HepG2 (cell line): ENCODE measurements around the gene BAG3. TPM values are rescaled to one million over a fixed set of nuclear protein-coding genes. Genes with fewer than 3 reads are reported as not detected.

Source experiments
- CHD2 ChIP-seq: IDR thresholded peaks from 2 replicates; pipeline ENCODE4 v1.6.1; 2011; ENCODE audit warnings: low read depth, low read length, improper control_type of control experiment
- HOXA3 ChIP-seq: sonication (generic); formaldehyde crosslinking; IDR thresholded peaks from 2 replicates; pipeline ENCODE4 v1.5.0; 2020; ENCODE audit warnings: missing genetic modification reagents
- ISX ChIP-seq: sonication (generic); formaldehyde crosslinking; conservative IDR thresholded peaks from 2 replicates; pipeline ENCODE4 v1.5.0; 2020; ENCODE audit warnings: missing genetic modification reagents
- MED1 ChIP-seq: sonication (generic); formaldehyde crosslinking; IDR thresholded peaks from 2 replicates; pipeline ENCODE4 v1.4.0; 2020; ENCODE audit warnings: missing genetic modification reagents
- NAIF1 ChIP-seq: sonication (generic); formaldehyde crosslinking; IDR thresholded peaks from 2 replicates; pipeline ENCODE4 v1.5.0; 2020; ENCODE audit warnings: mild to moderate bottlenecking, missing genetic modification reagents, borderline replicate concordance
- RFX1 ChIP-seq: fragments of 450-650 bp; IDR thresholded peaks from 2 replicates; pipeline ENCODE4 v1.6.1; 2017
- SOX6 ChIP-seq, 2 experiments: fragments of 450-650 bp in 1 of 2; sonication (generic) in 1 of 2; formaldehyde crosslinking in 1 of 2; IDR thresholded peaks; 2 replicates each; pipeline versions ENCODE4 v1.4.0 to v1.6.1; 2017 to 2020; ENCODE audit warnings: antibody characterized with exemption in 1 of 2, mild to moderate bottlenecking in 1 of 2, missing genetic modification reagents in 1 of 2
- TEAD3 ChIP-seq: optimal IDR thresholded peaks from 2 replicates; pipeline ENCODE3; 2016; ENCODE audit warnings: borderline replicate concordance
- ZNF292 ChIP-seq: sonication (generic); formaldehyde crosslinking; IDR thresholded peaks from 2 replicates; pipeline ENCODE4 v1.8.1; 2022; ENCODE audit warnings: mild to moderate bottlenecking, low read depth, missing genetic modification reagents, borderline replicate concordance
- ZNF703 ChIP-seq: sonication (generic); formaldehyde crosslinking; IDR thresholded peaks from 2 replicates; pipeline ENCODE4 v1.5.1; 2020; ENCODE audit warnings: missing genetic modification reagents, mild to moderate bottlenecking, moderate library complexity, borderline replicate concordance
- ZNF766 ChIP-seq: sonication (generic); formaldehyde crosslinking; IDR thresholded peaks from 2 replicates; pipeline ENCODE4 v1.5.0; 2020; ENCODE audit warnings: missing genetic modification reagents, borderline replicate concordance
- ZSCAN31 ChIP-seq: sonication (generic); formaldehyde crosslinking; IDR thresholded peaks from 2 replicates; pipeline ENCODE4 v1.5.0; 2020; ENCODE audit warnings: low read depth, mild to moderate bottlenecking, missing genetic modification reagents
- polyA plus RNA-seq, 8 experiments: library from polyadenylated mRNA; depleted of rRNA in 3 of 8; stranded (reverse) in 7 of 8; unstranded in 1 of 8; fragments of >200 nt; fragmentation: Illumina TruSeq in 4 of 8; extraction: Trizol in 4 of 8; gene quantifications; 2 replicates each; pipeline versions ENCODE4 v1.2.1 to v1.2.3, GENCODE V29; 2011 to 2016; ENCODE audit warnings: low read depth in 4 of 8, missing spikeins in 1 of 8, mixed read lengths in 1 of 8; ENCODE audit not compliant: insufficient read depth in 1 of 8
- total RNA-seq, 5 experiments: library from RNA; depleted of rRNA; stranded (reverse); fragments of >200 nt; fragmentation: Illumina TruSeq; extraction: Trizol; gene quantifications; 2 replicates each; pipeline ENCODE4 v1.2.3, GENCODE V29; 2016; ENCODE audit warnings: low read depth in 1 of 5
- TF ChIP-seq, protein P1 (sequence below): sonication (generic); formaldehyde crosslinking; conservative IDR thresholded peaks from 2 replicates; pipeline ENCODE4 v1.4.0; 2020; ENCODE audit warnings: mild to moderate bottlenecking, missing genetic modification reagents, moderate library complexity
- TF ChIP-seq, protein P2 (sequence below): sonication (generic); formaldehyde crosslinking; IDR thresholded peaks from 2 replicates; pipeline ENCODE4 v1.4.0; 2020; ENCODE audit warnings: missing genetic modification reagents, mild to moderate bottlenecking, borderline replicate concordance
- TF ChIP-seq, protein P3 (sequence below): IDR thresholded peaks from 2 replicates; pipeline ENCODE4 v1.4.0; 2020; ENCODE audit warnings: mild to moderate bottlenecking, missing genetic modification reagents
- TF ChIP-seq, protein P4 (sequence below): sonication (generic); formaldehyde crosslinking; IDR thresholded peaks from 2 replicates; pipeline ENCODE4 v1.5.1; 2020; ENCODE audit warnings: mild to moderate bottlenecking, missing genetic modification reagents, moderate library complexity

BAG3 gene
- total and polyA plus RNA-seq, 2 of the 13 experiments (the other 11 are each of a cell fraction or from before 2014, with no cell fraction given), result 2.9 to 6.7 TPM

DNA sequence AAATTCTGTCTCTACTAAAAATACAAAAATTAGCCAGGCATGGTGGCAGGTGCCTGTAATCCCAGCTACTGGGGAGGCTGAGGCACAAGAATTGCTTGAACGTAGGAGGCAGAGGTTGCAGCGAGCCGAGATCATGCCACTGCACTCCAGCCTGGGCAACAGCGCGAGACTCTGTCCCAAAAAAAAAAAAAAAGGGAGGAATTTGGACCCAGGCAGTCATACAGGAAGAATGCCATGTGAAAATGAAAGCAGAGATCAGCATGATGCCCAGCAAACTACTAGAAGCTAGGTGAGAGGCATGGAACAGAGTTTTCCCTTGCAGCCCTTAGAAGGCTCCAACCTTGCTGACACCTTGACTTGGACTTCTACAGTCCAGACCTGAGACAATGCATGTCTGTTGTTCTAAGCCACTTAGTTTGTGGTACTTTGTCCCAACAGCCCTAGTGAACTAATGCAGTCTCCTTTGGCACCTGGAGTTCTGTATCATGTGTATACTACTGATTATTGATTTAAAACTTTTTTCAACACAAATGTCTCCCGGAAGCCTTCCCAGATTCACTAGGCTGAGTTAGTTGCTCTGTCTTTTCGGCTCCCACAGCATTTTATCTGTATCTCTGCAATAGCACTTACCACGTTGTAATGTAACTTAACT, 10.2 kb upstream of the BAG3 start (continued):
- TF ChIP-seq TEAD3 (CRISPR knock-in tag) (peak; percentile 59), SOX6 (IDR thresholded peaks at IDR 0.05) (no peak), SOX6 (CRISPR knock-in tag; IDR thresholded peaks at IDR 0.05) (0 out of 2 replicates have a peak, but pooled peaks have one; percentile 24), ISX (CRISPR knock-in tag) (0 out of 2 replicates have a peak, but pooled peaks have one; percentile 35), ZSCAN31 (CRISPR knock-in tag) (no peak), ZNF766 (CRISPR knock-in tag) (0 out of 2 replicates have a peak, but pooled peaks have one; percentile 36), RFX1 (no peak), ZNF703 (CRISPR knock-in tag) (no peak), CHD2 (peak; percentile 52; the same call in 1 of the 2 replicates), MED1 (CRISPR knock-in tag) (0 out of 2 replicates have a peak, but pooled peaks have one; percentile 11), HOXA3 (CRISPR knock-in tag) (peak; percentile 18; the same call in 1 of the 2 replicates), ZNF292 (CRISPR knock-in tag) (peak; percentile 62), NAIF1 (no peak)
- TF ChIP-seq, protein P1, sequence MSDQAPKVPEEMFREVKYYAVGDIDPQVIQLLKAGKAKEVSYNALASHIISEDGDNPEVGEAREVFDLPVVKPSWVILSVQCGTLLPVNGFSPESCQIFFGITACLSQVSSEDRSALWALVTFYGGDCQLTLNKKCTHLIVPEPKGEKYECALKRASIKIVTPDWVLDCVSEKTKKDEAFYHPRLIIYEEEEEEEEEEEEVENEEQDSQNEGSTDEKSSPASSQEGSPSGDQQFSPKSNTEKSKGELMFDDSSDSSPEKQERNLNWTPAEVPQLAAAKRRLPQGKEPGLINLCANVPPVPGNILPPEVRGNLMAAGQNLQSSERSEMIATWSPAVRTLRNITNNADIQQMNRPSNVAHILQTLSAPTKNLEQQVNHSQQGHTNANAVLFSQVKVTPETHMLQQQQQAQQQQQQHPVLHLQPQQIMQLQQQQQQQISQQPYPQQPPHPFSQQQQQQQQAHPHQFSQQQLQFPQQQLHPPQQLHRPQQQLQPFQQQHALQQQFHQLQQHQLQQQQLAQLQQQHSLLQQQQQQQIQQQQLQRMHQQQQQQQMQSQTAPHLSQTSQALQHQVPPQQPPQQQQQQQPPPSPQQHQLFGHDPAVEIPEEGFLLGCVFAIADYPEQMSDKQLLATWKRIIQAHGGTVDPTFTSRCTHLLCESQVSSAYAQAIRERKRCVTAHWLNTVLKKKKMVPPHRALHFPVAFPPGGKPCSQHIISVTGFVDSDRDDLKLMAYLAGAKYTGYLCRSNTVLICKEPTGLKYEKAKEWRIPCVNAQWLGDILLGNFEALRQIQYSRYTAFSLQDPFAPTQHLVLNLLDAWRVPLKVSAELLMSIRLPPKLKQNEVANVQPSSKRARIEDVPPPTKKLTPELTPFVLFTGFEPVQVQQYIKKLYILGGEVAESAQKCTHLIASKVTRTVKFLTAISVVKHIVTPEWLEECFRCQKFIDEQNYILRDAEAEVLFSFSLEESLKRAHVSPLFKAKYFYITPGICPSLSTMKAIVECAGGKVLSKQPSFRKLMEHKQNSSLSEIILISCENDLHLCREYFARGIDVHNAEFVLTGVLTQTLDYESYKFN (CRISPR knock-in tag), result peak; percentile 42; the same call in 1 of the 2 replicates
- TF ChIP-seq, protein P2, sequence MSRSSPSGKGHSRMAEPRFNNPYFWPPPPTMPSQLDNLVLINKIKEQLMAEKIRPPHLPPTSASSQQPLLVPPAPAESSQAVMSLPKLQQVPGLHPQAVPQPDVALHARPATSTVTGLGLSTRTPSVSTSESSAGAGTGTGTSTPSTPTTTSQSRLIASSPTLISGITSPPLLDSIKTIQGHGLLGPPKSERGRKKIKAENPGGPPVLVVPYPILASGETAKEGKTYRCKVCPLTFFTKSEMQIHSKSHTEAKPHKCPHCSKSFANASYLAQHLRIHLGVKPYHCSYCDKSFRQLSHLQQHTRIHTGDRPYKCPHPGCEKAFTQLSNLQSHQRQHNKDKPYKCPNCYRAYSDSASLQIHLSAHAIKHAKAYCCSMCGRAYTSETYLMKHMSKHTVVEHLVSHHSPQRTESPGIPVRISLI (CRISPR knock-in tag), result peak; percentile 97
- TF ChIP-seq, protein P3, sequence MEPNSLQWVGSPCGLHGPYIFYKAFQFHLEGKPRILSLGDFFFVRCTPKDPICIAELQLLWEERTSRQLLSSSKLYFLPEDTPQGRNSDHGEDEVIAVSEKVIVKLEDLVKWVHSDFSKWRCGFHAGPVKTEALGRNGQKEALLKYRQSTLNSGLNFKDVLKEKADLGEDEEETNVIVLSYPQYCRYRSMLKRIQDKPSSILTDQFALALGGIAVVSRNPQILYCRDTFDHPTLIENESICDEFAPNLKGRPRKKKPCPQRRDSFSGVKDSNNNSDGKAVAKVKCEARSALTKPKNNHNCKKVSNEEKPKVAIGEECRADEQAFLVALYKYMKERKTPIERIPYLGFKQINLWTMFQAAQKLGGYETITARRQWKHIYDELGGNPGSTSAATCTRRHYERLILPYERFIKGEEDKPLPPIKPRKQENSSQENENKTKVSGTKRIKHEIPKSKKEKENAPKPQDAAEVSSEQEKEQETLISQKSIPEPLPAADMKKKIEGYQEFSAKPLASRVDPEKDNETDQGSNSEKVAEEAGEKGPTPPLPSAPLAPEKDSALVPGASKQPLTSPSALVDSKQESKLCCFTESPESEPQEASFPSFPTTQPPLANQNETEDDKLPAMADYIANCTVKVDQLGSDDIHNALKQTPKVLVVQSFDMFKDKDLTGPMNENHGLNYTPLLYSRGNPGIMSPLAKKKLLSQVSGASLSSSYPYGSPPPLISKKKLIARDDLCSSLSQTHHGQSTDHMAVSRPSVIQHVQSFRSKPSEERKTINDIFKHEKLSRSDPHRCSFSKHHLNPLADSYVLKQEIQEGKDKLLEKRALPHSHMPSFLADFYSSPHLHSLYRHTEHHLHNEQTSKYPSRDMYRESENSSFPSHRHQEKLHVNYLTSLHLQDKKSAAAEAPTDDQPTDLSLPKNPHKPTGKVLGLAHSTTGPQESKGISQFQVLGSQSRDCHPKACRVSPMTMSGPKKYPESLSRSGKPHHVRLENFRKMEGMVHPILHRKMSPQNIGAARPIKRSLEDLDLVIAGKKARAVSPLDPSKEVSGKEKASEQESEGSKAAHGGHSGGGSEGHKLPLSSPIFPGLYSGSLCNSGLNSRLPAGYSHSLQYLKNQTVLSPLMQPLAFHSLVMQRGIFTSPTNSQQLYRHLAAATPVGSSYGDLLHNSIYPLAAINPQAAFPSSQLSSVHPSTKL (CRISPR knock-in tag), result no peak
- TF ChIP-seq, protein P4, sequence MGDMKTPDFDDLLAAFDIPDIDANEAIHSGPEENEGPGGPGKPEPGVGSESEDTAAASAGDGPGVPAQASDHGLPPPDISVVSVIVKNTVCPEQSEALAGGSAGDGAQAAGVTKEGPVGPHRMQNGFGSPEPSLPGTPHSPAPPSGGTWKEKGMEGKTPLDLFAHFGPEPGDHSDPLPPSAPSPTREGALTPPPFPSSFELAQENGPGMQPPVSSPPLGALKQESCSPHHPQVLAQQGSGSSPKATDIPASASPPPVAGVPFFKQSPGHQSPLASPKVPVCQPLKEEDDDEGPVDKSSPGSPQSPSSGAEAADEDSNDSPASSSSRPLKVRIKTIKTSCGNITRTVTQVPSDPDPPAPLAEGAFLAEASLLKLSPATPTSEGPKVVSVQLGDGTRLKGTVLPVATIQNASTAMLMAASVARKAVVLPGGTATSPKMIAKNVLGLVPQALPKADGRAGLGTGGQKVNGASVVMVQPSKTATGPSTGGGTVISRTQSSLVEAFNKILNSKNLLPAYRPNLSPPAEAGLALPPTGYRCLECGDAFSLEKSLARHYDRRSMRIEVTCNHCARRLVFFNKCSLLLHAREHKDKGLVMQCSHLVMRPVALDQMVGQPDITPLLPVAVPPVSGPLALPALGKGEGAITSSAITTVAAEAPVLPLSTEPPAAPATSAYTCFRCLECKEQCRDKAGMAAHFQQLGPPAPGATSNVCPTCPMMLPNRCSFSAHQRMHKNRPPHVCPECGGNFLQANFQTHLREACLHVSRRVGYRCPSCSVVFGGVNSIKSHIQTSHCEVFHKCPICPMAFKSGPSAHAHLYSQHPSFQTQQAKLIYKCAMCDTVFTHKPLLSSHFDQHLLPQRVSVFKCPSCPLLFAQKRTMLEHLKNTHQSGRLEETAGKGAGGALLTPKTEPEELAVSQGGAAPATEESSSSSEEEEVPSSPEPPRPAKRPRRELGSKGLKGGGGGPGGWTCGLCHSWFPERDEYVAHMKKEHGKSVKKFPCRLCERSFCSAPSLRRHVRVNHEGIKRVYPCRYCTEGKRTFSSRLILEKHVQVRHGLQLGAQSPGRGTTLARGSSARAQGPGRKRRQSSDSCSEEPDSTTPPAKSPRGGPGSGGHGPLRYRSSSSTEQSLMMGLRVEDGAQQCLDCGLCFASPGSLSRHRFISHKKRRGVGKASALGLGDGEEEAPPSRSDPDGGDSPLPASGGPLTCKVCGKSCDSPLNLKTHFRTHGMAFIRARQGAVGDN, result peak; percentile 32
